GM19397 (cell line): ENCODE data around the gene RNF111.
"Not testable (repeated sequence)": the region's sequence is repeated elsewhere in the genome, so short reads cannot be mapped to it uniquely, and the experiment has no call there.

Source experiments
- ATAC-seq: cut with Tn5 transposase; IDR thresholded peaks from one replicate; pipeline ENCODE4 v1.9.1; 2021; ENCODE audit warnings: mild to moderate bottlenecking, moderate library complexity; ENCODE audit not compliant: unreplicated experiment

RNF111 gene

GRCh38 chr15:58999694-59000093, 12.2 kb downstream of the RNF111 start:
- no peak for ATAC-seq

GRCh38 chr15:59000251-59000650, 12.8 kb downstream of the RNF111 start:
- ATAC-seq: not testable (repeated sequence)

- ATAC-seq: no peak
These were observed 14.5 kb downstream of the RNF111 start for GRCh38 chr15:59001946-59002345.

GRCh38 chr15:59002418-59002859, 15.0 kb downstream of the RNF111 start:
- no peak for ATAC-seq

- ATAC-seq: no peak
These were observed 18.1 kb downstream of the RNF111 start for GRCh38 chr15:59005579-59005978.

- no peak for ATAC-seq
These were observed 20.6 kb downstream of the RNF111 start for GRCh38 chr15:59008086-59008485.

GRCh38 chr15:59011262-59011952, 23.9 kb downstream of the RNF111 start:
- ATAC-seq: no peak

GRCh38 chr15:59013246-59013873, 25.9 kb downstream of the RNF111 start:
- ATAC-seq: no peak

GRCh38 chr15:59014068-59014467, 26.6 kb downstream of the RNF111 start:
- no peak for ATAC-seq

- ATAC-seq: no peak
These were observed 30.0 kb downstream of the RNF111 start for GRCh38 chr15:59017449-59017848.

GRCh38 chr15:59018833-59019232, 31.4 kb downstream of the RNF111 start:
- ATAC-seq: no peak

- no peak for ATAC-seq
These were observed 32.9 kb downstream of the RNF111 start for GRCh38 chr15:59020322-59020721.

GRCh38 chr15:59022188-59022587, 34.7 kb downstream of the RNF111 start:
- ATAC-seq: no peak

- ATAC-seq: no peak
These were observed 38.7 kb downstream of the RNF111 start for GRCh38 chr15:59026207-59026606.

GRCh38 chr15:59028387-59028955, 41.0 kb downstream of the RNF111 start:
- no peak for ATAC-seq

- ATAC-seq: no peak
These were observed 42.1 kb downstream of the RNF111 start for GRCh38 chr15:59029554-59029953.

- no peak for ATAC-seq
These were observed 47.7 kb downstream of the RNF111 start for GRCh38 chr15:59035201-59035600.

GRCh38 chr15:59039225-59039624, 51.8 kb downstream of the RNF111 start:
- no peak for ATAC-seq

- no peak for ATAC-seq
These were observed 54.6 kb downstream of the RNF111 start for GRCh38 chr15:59042041-59042440.

- ATAC-seq: no peak
These were observed 61.4 kb downstream of the RNF111 start for GRCh38 chr15:59048897-59049296.

GRCh38 chr15:59051873-59052861, 64.7 kb downstream of the RNF111 start:
- ATAC-seq: no peak
